GM19099 (cell line): ENCODE results near the gene RYR1.

Experiments used
- POLR2A ChIP-seq: IDR thresholded peaks from 3 replicates; pipeline ENCODE4 v1.6.1; 2011; ENCODE audit warnings: low read depth; ENCODE audit not compliant: insufficient read length; ENCODE audit errors: extremely low read depth

RYR1 gene

GRCh38 chr19:38433268-38433733 is at the start of gene RYR1:
RYR1 (plus strand) TSS chr19:38433691; CDS start chr19:38433830, 139 bp downstream.
- TF ChIP-seq POLR2A = no peak

- no peak for TF ChIP-seq POLR2A
Measured at GRCh38 chr19:38383743-38384142, 49.7 kb upstream of the RYR1 start.

GRCh38 chr19:38384209-38385027 is 49.1 kb upstream of the RYR1 start:
- TF ChIP-seq POLR2A = no peak

- TF ChIP-seq POLR2A = no peak
Measured at GRCh38 chr19:38385057-38385803, 48.3 kb upstream of the RYR1 start.

GRCh38 chr19:38385804-38386257 is 47.7 kb upstream of the RYR1 start:
- no peak for TF ChIP-seq POLR2A

- TF ChIP-seq POLR2A = no peak
Measured at GRCh38 chr19:38386300-38386970, 47.1 kb upstream of the RYR1 start.

- no peak for TF ChIP-seq POLR2A
Measured at GRCh38 chr19:38386971-38387549, 46.4 kb upstream of the RYR1 start.

- TF ChIP-seq POLR2A = no peak
Measured at GRCh38 chr19:38387550-38388348, 45.7 kb upstream of the RYR1 start, which contains the start of gene GGN. GGN (minus strand) TSS chr19:38388034; CDS start chr19:38387261, 773 bp downstream.

GRCh38 chr19:38388349-38389100 is 45.0 kb upstream of the RYR1 start, which contains the start of gene SPRED3:
SPRED3 (plus strand) TSS chr19:38388697; CDS start chr19:38390303, 1,606 bp downstream.
- TF ChIP-seq POLR2A = no peak

- TF ChIP-seq POLR2A = no peak
Measured at GRCh38 chr19:38389101-38389925, 44.2 kb upstream of the RYR1 start.

- no peak for TF ChIP-seq POLR2A
Measured at GRCh38 chr19:38389957-38390924, 43.2 kb upstream of the RYR1 start.
